HepG2 (cell line): ENCODE data around the gene KRTAP10-5.

Experiments used
- BATF2 ChIP-seq: sonication (generic); formaldehyde crosslinking; IDR thresholded peaks from 2 replicates; pipeline ENCODE4 v1.8.0; 2022; ENCODE audit warnings: mild to moderate bottlenecking, missing genetic modification reagents, moderate library complexity
- CREB1 ChIP-seq, 2 experiments: fragments of 450-650 bp in 1 of 2; IDR thresholded peaks; 2 replicates each; pipeline ENCODE4 v1.6.1; 2016 to 2017; ENCODE audit warnings: control low read depth in 1 of 2, mild to moderate bottlenecking in 1 of 2, missing compliant biosample characterization in 1 of 2, missing genetic modification characterization in 1 of 2
- CTCF ChIP-seq: sonication (generic); formaldehyde crosslinking; IDR thresholded peaks from 2 replicates; pipeline ENCODE4 v1.5.0; 2020; ENCODE audit warnings: mild to moderate bottlenecking, missing genetic modification reagents, moderate library complexity
- EP300 ChIP-seq, 3 experiments: sonication (generic) in 1 of 3; formaldehyde crosslinking in 1 of 3; IDR thresholded peaks; 2 replicates each; pipeline versions ENCODE4 v1.5.1 to v1.6.1; 2011 to 2020; ENCODE audit warnings: low read depth in 2 of 3, low read length in 2 of 3, borderline replicate concordance in 1 of 3, improper control_type of control experiment in 1 of 3, mild to moderate bottlenecking in 1 of 3, missing genetic modification reagents in 1 of 3, moderate library complexity in 1 of 3
- FOSL1 ChIP-seq: sonication (generic); formaldehyde crosslinking; IDR thresholded peaks from 2 replicates; pipeline ENCODE4 v1.9.0; 2021; ENCODE audit warnings: missing genetic modification reagents, borderline replicate concordance
- IRF2 ChIP-seq: IDR thresholded peaks from 2 replicates; pipeline ENCODE4 v1.6.1; 2018; ENCODE audit warnings: missing genetic modification reagents, missing compliant biosample characterization
- KMT2A ChIP-seq: sonication (generic); formaldehyde crosslinking; IDR thresholded peaks from 2 replicates; pipeline ENCODE4 v1.4.0; 2020; ENCODE audit warnings: missing genetic modification reagents
- PBX3 ChIP-seq: sonication (generic); formaldehyde crosslinking; IDR thresholded peaks from 2 replicates; pipeline ENCODE4 v1.8.1; 2023; ENCODE audit warnings: missing genetic modification reagents, inconsistent platforms, borderline replicate concordance
- POLR2AphosphoS5 ChIP-seq: IDR thresholded peaks from 2 replicates; pipeline ENCODE4 v1.6.1; 2012; ENCODE audit warnings: low read depth, low read length
- SATB2 ChIP-seq: sonication (generic); formaldehyde crosslinking; IDR thresholded peaks from 2 replicates; pipeline ENCODE4 v1.5.0; 2020; ENCODE audit warnings: missing genetic modification reagents
- SNAI1 ChIP-seq: sonication (generic); formaldehyde crosslinking; IDR thresholded peaks from 2 replicates; pipeline ENCODE4 v1.5.0; 2020; ENCODE audit warnings: mild to moderate bottlenecking, missing genetic modification reagents, borderline replicate concordance

GRCh38 chr21:44542716-44543115 lies 37.7 kb downstream of the KRTAP10-5 start:
- TF ChIP-seq IRF2, result no peak
- TF ChIP-seq SATB2 (CRISPR knock-in tag), result no peak
- no peak for TF ChIP-seq POLR2AphosphoS5
- TF ChIP-seq FOSL1 (CRISPR knock-in tag), result no peak
- no peak for TF ChIP-seq EP300 (IDR thresholded peaks at IDR 0.05; ENCODE audit: low read depth in 2 of 2, low read length in 2 of 2)
- no peak for TF ChIP-seq EP300 (CRISPR knock-in tag; IDR thresholded peaks at IDR 0.05; ENCODE audit: borderline replicate concordance)
- no peak for TF ChIP-seq KMT2A (CRISPR knock-in tag)
- TF ChIP-seq PBX3 (CRISPR knock-in tag), result no peak
- no peak for TF ChIP-seq CTCF (CRISPR knock-in tag)
- no peak for TF ChIP-seq CREB1 (IDR thresholded peaks at IDR 0.05)
- TF ChIP-seq CREB1 (CRISPR knock-in tag; IDR thresholded peaks at IDR 0.05), result no peak
- TF ChIP-seq SNAI1 (CRISPR knock-in tag), result no peak
- no peak for TF ChIP-seq BATF2 (CRISPR knock-in tag)
